CD4-positive, alpha-beta T cell treated with Interleukin-1 beta for 1 hour (primary cell): ENCODE measurements around the gene CRHR1.

ENCODE experiments used
- DNase-seq, 2 donors: peaks; one replicate each; pipeline ENCODE4 v3.0.0-alpha.2; 2020 to 2022

Gene CRHR1

DNA sequence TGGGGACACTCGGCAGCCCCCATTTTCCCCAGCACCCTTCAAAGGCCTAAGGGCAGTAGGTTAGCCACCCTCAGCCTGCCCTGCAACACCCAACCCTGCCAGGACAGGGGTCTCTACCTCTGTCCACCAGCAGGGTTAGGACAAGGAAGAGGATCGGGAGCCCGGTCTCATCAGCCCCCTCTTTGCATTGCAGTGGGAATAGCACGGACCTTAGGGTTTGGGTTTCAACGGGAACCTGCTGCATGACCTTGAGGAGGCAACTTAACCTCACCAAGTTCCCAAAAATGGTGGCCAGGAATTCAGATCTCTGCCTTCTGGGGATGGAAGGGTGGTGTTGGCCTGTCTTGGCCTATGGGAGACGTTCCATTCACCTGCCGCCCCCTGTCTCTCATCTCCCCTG lies 40.4 kb downstream of the CRHR1 start:
- DNase-seq, result no peak

DNA sequence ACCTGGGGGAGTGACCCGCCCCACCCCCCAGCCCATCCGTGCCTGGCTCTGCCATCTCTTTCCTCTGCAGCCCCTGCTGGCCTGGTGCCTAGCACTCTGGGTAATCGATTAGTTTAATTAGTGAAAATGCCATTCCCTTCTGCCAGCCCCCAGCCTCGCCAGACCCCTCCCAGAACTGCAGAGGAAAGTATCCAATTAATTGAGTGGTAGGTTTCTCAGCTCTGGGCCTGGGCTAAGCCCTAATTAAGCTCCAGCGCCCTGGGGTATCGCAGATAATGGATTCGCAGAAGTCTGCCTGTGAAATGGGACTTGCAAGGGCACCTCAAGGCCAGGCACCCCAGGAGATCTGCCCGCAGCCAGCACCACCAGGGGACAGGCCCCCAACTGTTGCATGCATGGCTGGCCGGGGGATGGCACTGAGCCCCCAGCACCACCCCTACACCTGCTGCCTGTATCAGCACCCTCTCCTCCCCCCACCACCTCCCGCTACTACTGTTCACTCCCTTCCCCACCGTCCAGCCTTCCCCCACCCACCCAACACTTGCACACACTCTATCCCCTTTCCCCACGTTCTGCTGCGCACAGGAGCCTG lies 40.9 kb downstream of the CRHR1 start:
- no peak for DNase-seq

DNA sequence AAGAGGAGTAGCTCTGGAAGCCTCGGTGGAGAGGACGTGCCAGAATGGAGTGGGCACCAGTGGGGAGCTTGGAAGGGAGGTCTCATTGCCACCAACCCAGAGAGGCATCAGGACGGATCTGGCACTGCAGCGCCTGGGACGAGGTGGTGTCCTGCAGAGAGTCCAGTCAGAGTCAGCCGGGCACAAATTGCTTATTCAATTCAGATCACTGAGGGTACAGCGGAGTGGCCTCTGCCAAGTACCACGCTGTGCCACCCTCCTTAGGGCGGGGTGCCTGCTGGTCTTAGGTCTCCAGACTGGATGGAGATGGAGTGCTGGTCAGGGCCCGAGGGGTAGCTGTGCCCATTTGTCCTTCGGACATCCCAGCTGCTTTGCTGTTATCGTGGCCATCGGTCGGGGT lies 41.7 kb downstream of the CRHR1 start:
- no peak for DNase-seq

DNA sequence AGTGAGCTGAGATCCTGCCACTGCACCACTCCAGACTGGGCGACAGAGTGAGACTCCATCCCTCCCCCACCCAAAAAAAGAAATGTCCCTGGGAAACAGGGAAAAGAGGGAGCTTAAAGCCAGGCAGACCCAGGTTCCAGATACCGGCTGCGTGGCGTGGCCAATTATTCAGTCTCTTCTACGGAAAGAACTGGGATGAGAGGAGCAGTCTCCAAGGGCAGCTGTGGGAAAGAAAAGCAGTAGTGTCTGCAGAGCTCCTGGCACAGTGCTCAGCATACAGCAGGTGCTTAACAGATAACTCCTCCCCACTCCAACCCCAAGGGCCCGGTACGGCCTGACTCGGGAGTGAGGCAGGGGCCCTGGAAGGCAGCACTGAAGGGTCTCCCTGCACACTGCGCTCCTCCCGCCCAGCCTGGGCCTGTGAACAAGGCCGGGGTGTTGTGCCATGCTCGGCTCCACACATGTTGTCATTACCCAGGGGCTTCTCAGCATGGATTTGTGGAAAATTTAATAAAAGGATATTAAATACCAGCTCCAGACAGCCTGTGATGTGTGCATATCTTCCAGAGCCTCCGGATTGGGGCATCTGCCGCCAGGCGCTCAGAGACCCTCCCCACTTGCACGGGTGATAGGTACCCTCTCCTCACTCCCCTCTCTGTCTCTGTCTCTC lies 42.9 kb downstream of the CRHR1 start:
- no peak for DNase-seq

DNA sequence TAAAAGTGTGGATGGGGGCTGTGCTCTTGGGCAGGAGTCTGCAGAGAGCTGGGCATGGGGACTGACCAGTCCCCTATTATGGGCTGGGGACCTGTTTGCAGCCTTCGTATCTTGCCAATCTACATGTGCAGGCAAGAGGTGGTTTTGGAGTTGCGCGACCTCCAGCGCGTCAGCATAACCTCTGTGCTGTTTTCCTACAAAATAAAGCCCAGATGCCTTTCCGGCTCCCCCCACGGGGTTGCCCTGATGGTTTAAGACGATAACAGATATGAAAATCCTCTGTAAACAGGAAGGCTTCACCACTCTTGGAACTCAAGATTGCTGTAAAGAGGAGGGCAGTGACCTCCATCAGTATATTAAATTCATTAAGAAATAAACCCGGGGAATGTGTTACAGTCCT lies 44.1 kb downstream of the CRHR1 start:
- no peak for DNase-seq

DNA sequence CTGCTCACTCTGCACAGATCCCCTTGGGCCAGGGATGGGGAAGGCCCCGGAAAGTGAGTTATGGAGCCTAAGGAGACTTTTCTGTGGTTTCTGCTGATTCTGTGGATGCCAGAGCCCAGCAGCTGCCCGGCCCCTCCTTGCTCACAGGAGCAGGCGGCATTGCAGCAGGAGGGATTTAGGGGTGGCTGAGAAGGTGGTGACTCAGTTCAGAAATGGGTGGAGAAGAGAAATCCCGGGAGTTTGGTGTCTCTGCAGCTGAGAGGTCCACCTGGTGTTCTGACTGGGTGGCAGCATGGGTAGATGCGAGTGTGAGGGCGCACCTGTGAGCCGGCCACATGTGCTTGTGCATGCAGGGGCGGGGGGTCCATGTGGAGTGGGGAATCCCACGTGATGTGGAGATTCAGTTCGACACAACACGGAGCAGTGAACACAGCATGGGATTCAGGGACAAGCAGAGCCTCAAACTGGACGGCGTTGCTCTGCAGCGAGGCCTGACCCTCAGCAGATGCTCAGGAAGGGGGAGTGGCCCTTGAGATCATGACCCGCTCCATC lies 44.5 kb downstream of the CRHR1 start:
- no peak for DNase-seq

DNA sequence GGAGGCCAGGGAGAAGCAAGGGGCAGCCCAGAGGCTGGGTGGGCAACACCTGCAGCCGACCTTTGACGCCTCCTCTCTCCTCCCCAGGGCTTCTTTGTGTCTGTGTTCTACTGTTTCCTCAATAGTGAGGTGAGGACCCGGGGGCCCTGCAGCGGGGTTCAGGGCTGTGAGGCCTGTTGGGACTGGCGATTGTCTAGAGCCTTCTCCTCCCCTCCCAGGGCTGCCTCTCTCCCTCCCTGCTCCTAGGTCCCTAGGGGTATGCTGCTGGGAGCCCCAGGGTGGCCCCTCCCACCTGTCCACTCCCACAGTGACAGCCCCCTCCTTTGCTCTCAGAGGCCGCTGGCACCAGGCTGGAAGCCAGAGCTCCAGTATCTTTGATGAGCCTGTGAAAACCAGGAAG lies 49.8 kb downstream of the CRHR1 start:
- no peak for DNase-seq

DNA sequence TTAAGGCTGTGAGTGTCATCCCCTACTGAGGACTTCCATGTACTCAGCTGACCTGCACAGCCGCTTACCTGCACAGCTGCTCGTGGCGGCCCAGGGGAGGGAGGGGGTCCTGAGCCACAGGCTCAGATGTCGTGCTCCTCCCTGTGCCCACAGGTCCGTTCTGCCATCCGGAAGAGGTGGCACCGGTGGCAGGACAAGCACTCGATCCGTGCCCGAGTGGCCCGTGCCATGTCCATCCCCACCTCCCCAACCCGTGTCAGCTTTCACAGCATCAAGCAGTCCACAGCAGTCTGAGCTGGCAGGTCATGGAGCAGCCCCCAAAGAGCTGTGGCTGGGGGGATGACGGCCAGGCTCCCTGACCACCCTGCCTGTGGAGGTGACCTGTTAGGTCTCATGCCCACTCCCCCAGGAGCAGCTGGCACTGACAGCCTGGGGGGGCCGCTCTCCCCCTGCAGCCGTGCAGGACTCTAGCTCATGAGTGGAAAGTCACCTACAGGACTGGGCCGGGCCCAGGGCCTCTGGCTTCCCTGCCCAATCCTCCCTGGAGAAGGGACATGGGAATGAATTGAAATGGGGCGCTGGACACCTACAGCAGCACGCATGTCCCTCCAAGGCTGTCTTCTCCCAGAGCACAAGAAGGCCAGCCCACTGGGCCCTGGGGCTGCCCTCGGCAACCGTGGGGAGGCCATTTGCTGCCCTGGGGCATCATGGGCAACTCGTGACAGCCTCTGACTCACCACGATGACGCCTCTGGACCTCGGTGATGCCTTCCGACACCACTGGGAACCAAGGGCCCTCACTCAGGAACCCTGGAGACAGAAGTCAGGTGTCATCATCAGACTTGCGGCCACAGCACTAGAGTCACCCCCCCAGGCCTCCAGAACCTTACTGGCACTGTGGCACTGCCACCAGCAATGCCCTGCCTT lies 50.6 kb downstream of the CRHR1 start:
- no peak for DNase-seq

DNA sequence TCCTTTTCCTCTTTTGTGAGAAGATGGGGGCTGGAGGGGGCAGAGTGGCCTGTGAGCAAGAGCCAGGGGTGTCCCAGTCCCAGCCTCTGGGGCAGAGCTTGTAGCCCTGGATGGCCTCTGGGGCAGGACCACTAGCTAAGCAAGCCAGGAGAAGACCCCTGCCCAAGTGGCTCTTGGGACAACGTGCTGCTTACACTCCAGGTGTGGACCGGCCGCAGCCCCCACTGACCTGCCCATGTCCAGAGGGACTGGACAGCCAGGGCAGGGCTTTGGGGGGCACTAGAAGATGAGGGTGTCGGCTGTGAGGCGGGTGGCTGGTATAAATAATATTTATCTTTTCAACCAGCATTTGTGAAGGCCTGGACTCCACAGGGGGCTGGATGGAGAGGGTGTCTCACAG lies 51.4 kb downstream of the CRHR1 start:
- DNase-seq, result no peak

DNA sequence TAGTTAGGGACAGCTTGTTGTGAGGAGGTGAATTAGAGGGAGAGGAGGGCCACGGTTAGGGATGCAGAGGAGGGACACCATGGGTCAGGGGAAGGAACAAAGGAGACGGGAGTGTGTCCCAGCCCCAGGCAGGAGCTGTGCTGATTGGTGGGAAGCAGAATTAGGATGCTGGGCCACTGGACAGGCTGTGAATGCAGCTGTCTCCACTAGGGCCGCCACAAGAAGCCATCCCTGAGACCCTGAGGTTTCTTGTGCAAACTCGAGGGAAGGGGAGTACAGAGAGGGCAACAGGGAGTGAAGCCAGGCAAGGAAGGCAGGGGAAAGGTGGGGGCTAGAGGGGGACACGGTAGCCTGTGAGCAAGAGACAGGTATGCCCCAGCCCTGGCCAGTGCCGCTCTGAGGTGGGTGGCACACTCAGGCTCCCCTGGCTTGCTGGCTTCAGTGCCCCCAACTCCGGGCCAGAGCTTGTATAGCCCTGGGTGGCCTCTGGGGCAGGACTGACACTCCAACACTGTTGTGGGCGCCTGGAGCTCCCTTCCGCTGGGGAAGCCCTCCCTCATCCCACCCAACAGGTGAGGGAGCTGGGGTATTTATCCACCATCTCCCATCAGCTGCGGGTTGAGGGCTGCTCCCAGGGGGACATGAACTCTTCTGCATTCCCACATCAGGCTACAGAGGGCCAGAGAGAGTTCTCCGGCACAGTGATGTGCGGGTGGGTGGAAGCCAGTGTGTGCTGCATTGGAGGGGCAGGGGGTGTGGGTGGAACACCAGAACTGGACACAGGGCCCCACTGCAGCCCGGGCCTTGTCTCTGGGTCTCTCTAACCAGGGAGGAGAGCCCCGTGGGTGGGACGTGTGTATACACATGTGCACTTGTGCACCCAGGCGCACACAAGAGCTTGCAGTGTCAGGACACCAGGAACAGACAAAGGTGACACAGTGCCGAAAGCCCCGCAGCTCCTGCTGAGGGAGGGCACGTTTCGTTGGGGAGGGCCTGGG lies 52.2 kb downstream of the CRHR1 start:
- no peak for DNase-seq

DNA sequence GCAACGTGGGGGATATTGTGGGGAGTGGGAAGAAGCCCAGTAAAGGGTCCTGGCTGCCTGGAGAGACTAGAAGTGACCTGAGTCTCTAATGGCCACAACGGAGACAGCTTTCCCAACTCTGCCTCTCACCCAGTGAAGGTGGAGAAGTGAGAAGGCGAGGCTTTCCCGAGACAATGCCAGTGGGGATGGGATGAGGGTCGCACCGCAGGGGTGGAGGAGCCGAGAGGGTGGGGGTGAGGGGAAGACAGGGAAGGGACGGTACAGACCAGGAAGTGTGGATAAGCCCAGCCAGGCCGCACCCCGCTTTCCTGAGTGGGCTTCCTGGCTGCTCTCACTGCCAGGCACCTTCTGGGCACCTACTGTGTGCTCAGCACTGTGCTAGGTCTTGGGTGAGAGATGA lies 53.1 kb downstream of the CRHR1 start:
- no peak for DNase-seq

DNA sequence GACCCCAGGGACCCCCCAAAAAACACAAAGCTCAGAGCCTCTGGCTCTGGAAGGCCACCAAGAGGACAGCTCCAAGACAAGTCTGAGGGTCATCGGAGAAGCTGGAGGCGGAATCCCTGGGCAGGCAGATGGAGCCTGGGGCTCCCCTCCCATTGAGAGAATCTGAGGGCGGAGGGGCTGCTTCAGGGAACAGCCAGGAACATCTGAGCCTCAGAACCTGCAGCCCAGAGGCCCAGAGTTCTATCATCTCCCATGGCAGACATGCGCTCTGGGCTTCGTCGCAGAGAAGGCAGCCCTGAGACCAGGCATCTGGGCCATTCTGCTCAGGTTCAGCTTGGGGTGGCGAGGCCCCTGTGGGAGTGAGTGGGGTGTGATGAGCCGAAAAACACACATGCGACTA lies 53.5 kb downstream of the CRHR1 start:
- no peak for DNase-seq

DNA sequence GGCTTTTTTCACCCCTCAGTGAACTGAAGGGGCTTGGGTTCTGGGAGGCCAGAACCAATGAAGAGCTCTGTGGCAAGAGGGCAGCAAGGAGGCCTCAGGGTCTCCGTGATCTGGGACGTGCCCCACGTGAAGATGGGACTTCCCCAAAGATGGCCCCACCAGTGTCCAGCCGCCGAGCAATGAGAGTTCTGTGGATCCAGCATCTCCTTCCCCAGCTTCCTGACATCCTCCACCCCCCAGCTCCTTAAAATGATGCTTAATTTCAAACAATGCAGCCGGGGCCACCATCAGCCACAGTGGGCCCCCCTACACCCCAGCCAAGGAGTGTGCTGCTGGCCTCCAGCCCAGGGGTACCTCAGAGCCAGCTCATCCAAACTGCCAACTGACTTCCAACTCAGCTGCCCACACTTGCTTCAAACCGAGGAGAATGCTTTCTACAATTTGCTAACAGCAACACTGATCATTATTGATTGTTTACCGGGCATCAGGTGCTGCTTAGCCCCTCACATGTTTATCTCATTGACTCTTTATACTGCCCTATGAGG lies 54.7 kb downstream of the CRHR1 start:
- no peak for DNase-seq

DNA sequence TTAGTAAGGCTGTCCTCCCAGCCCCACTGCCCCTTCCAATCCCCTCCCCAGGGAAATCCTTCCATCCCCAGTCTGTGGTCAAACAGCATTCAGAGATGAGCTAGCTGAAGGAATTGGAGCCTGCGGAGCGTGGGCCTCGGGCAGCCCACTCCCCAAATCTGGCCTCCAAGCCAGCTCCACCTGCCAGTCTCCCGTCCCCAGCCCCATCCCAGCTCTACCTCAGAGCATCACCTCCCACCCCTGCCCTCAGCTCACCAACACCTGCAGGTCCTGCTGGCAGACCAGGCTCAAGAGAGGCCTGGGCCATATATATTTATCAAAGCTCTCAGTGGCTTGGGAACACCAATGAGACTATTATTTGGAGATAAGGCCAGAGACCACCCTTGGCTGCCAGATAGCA lies 55.3 kb downstream of the CRHR1 start:
- no peak for DNase-seq

DNA sequence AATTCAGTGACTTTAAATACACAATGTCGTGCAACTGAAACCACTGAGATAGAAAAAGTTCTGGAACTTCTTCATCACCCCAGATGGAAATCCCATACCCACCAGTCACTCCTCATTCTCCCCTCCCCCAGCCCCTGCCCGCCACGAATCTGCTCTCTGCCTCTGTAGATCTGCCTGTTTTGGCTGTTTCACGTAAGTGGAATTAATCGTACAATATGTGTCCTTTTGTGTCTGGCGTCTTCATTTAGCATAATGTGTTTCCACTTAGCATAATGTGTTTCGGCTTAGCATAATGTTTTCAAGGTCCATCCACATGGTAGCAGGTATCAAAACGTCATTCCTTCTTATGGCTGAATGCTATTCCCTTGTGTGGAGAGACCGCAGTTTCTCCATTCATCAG lies 57.1 kb downstream of the CRHR1 start:
- no peak for DNase-seq

DNA sequence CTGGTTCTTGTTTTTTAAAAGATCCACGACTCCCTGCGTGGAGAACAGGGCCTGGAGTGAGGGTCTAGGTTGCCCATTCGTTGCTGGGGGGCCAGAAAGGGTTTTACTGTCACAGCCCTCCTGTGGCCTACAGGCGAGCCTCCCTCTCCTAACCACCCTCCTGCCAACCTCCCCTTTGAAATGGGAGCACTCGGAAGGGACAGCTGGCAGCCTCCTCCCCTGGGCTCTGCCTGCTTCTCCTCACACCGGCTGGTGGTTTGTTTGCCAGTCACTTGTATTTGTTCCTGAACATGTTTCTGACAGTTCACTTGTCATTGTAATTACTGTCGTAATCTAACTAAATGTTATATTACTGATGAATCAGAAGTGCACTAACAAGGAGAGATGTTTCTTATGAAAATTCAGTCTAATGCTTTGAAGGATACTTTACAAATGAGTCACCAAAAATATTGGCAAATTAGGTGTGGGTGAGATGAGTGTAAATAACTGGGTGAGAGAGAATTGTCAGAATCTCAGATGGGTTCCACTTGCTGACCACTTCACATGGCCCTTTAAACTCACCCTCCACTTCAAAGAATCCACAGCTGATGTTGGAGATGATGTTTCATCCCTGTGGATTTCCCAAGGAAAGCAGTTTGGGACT lies 57.9 kb downstream of the CRHR1 start:
- no peak for DNase-seq

DNA sequence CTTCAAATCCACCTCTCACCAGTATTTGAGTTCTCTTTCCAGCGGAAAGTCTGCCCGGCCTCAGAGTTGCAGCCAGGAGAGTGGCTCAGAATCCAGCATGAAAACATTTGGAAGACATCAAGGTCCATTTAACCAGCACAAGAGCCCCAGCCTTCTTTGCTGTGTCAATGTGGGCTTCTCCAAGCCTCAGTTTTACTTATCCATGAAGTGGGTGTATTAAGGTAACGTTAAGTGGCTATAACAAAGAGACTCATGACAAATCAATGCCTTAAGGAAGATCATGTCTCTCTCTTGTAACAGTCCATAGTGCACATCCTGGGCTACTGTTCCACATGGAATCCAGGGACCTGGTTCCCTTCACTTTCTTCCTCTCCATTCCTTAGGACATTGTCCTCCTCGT lies 59.6 kb downstream of the CRHR1 start:
- DNase-seq, result no peak

DNA sequence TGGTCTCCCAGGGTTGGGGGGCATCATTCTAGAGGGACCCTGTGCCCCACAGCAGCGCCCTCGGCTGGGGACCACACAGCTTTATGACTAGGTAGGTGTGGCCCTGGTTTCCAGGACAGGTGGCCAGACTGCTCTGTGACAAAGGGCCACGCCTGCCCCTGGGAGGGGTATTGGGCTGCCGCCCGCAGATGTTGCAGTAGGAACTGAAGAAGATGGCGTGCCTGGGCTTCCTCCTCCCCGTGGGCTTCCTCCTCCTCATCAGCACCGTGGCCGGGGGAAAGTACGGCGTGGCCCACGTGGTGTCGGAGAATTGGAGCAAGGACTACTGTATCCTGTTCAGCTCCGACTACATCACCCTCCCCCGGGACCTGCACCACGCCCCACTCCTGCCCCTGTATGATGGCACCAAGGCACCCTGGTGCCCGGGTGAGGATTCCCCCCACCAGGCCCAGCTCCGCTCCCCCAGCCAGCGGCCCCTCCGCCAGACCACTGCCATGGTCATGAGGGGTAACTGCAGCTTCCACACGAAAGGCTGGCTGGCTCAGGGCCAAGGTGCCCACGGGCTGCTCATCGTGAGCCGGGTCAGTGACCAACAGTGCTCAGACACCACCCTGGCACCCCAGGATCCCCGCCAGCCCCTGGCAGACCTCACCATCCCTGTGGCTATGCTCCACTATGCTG lies 60.7 kb downstream of the CRHR1 start, which contains the start of gene SPPL2C:
SPPL2C (plus strand) TSS at position 187 of the 681 bp plus-strand sequence; CDS start at position 213, 26 bp downstream.
- DNase-seq, result no peak

DNA sequence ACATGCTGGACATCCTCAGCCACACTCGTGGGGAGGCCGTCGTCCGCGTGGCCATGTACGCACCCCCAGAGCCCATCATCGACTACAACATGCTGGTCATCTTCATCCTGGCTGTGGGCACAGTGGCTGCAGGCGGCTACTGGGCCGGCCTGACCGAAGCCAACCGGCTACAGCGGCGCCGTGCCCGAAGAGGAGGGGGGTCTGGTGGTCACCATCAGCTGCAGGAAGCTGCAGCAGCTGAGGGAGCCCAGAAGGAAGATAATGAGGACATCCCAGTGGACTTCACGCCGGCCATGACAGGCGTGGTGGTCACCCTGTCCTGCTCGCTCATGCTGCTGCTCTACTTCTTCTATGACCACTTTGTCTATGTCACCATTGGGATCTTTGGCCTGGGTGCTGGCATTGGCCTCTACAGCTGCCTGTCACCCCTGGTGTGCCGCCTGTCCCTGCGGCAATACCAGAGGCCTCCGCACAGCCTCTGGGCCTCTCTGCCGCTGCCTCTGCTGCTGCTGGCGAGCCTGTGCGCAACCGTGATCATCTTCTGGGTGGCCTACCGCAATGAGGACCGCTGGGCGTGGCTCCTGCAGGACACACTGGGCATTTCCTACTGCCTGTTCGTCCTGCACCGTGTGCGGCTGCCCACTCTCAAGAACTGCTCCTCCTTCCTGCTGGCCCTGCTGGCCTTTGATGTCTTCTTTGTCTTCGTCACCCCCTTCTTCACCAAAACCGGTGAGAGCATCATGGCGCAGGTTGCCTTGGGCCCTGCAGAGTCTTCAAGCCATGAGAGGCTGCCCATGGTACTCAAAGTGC lies 61.5 kb downstream of the CRHR1 start:
- no peak for DNase-seq

DNA sequence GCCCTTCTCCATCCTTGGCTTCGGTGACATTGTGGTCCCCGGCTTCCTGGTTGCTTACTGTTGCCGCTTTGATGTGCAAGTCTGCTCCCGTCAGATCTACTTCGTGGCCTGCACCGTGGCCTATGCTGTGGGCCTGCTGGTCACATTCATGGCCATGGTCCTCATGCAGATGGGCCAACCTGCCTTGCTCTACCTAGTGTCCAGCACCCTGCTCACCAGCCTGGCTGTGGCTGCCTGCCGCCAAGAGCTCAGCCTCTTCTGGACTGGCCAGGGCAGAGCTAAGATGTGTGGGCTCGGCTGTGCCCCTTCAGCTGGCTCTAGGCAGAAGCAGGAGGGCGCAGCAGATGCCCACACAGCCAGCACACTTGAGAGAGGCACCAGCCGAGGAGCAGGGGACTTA lies 62.1 kb downstream of the CRHR1 start:
- DNase-seq, result no peak
